22Rv1 (cell line): ENCODE results near the gene PIP5K1B.

Experiments
- ZFX ChIP-seq: fragments of 450-650 bp; IDR thresholded peaks from 2 replicates; pipeline ENCODE4 v1.6.1; 2017; ENCODE audit warnings: antibody characterized with exemption, borderline replicate concordance
- TF ChIP-seq, protein P1 (sequence below): fragments of 450-650 bp; IDR thresholded peaks from 2 replicates; pipeline ENCODE4 v1.5.1; 2017; ENCODE audit warnings: mild to moderate bottlenecking

- TF ChIP-seq, protein P1, sequence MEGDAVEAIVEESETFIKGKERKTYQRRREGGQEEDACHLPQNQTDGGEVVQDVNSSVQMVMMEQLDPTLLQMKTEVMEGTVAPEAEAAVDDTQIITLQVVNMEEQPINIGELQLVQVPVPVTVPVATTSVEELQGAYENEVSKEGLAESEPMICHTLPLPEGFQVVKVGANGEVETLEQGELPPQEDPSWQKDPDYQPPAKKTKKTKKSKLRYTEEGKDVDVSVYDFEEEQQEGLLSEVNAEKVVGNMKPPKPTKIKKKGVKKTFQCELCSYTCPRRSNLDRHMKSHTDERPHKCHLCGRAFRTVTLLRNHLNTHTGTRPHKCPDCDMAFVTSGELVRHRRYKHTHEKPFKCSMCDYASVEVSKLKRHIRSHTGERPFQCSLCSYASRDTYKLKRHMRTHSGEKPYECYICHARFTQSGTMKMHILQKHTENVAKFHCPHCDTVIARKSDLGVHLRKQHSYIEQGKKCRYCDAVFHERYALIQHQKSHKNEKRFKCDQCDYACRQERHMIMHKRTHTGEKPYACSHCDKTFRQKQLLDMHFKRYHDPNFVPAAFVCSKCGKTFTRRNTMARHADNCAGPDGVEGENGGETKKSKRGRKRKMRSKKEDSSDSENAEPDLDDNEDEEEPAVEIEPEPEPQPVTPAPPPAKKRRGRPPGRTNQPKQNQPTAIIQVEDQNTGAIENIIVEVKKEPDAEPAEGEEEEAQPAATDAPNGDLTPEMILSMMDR: no peak
- TF ChIP-seq ZFX: no peak
Observed at GRCh38 chr9:69045821-69046220, 340.8 kb downstream of the PIP5K1B start.
